IPS-NIHi7 (cell line): Measurements from ENCODE around the gene BMP7.
A peak's percentile ranks its signal among the peaks of the same experiment; 100 is the strongest.

Experiments
- DNase-seq: peaks from one replicate; pipeline ENCODE4 v3.0.0; 2012; ENCODE audit warnings: mixed read lengths; ENCODE audit errors: extremely low spot score

The BMP7 gene

GRCh38 chr20:57266291-57267157 is at the start of gene BMP7:
Gene BMP7, minus strand, starts transcription at chr20:57266641. Its CDS starts 519 bp downstream, at chr20:57266122.
- peak; percentile 63 for DNase-seq

GRCh38 chr20:57315976-57316480 is 49.6 kb upstream of the BMP7 start:
- no peak for DNase-seq

- no peak for DNase-seq
These were observed 48.9 kb upstream of the BMP7 start for GRCh38 chr20:57315083-57315975.

GRCh38 chr20:57313951-57314350 is 47.5 kb upstream of the BMP7 start:
- DNase-seq: no peak

DNA sequence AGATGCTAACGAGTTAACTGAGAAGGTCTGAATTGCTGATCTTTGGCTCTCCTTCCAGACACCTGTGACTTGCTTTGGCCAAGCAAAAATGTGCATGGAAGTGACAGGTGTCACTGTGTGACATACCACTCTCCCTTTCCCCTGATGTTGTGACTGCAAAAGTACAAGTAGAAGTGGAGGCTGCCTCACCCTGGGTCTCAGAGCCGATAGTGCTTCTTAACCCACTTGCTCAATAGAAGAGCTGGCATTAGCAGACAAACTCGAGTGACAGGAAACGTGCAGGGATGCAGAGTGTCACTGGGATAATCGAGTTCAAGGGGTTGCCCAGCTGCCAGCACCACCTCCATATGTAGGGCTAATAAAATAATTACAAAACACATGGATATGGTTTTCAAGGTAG is 46.8 kb upstream of the BMP7 start:
- no peak for DNase-seq

DNA sequence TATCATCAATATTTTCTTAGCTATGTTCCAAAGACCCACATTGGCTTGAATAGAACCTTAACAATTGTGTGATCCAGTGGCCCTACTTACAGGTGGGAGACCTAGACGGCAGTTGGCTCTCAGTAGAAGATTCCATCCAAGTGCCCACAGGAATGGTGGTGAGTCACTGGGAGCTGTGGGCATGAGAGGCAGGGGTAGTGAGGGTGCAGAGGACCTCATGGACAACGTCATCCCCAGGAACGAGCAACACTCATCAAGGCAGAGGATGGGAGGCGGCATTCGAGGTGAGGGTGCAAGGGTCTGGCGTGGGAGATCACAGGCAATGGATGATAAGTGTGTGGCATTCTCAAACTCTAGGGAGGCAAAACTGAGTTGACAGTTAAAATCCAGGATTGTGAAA is 45.7 kb upstream of the BMP7 start:
- no peak for DNase-seq

DNA sequence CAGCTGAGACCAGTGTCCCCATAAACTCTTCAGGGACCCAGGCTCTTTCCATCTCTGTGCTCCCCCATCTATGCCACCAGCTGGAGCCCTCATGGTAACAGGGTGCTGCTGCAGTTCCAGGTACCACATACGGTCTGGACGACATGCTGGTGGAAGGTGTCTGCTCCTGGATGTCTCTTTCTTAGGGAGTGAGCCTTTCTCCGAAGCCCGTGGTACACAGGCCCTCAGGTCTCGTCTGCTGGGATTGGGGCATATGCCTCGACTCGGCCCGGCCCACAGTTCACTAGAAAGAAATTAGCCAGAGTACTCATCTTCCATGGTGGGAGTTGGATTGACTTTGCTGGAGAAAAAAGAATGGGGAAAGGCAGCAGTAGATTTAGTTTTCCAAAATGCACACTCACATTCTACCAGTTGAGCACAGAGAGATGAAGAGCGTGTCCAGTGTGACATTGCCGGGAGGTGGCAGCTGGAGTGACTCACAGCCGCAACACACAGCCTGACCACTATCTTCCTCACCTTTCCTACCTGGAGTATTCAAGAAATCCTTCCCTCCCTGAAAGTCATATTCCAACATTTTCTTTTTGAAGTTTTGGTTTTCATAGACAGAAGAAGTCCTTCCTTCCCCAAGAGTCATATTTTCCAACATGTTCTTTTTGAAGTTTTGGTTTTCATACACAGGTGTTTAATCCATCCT is 44.5 kb upstream of the BMP7 start:
- DNase-seq: no peak

- no peak for DNase-seq
These were observed 43.2 kb upstream of the BMP7 start for GRCh38 chr20:57309544-57310115.

- no peak for DNase-seq
These were observed 42.2 kb upstream of the BMP7 start for GRCh38 chr20:57308451-57309271.

- DNase-seq: no peak
These were observed 40.3 kb upstream of the BMP7 start for GRCh38 chr20:57306747-57307146.

DNA sequence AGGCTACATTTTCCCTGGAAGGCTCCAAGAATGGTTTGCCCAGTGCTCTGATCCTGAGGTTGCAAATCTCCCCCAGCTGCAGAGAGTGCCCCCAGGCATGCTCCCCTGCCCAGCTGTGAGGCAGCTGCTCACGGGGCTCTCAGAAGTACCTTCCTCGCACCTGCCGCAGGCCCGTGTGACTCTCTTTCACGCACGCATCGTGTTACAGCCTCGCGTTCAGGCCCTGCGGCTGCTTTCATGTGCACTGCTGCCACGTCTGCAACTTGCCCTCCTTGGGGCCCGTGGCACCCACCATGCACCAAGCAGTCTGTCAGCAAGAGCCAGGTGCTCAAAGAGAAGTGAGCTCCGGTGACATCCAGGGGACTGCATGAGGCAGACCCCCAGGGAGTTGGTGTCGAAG is 34.6 kb upstream of the BMP7 start:
- DNase-seq: no peak

GRCh38 chr20:57298457-57298856 is 32.0 kb upstream of the BMP7 start:
- DNase-seq: no peak

GRCh38 chr20:57294550-57294949 is 28.1 kb upstream of the BMP7 start:
- DNase-seq: no peak

DNA sequence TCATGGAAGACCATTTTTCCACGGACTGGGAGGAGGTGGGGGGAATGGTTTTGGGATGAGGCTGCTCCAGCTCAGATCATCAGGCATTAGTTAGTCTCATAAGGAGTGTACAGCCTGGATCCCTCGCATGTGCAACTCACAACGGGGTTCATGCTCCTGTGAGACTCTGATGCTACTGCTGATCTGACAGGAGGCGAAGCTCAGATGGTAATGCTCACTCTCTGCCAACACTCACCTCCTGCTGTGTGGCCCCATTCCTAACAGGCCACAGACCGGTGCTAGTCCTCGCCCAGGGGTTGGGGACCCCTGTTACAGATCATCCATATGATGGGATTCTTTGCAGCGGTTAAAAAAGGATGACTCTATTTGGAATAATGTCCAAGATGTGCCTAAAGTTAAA is 27.6 kb upstream of the BMP7 start:
- DNase-seq: no peak

DNA sequence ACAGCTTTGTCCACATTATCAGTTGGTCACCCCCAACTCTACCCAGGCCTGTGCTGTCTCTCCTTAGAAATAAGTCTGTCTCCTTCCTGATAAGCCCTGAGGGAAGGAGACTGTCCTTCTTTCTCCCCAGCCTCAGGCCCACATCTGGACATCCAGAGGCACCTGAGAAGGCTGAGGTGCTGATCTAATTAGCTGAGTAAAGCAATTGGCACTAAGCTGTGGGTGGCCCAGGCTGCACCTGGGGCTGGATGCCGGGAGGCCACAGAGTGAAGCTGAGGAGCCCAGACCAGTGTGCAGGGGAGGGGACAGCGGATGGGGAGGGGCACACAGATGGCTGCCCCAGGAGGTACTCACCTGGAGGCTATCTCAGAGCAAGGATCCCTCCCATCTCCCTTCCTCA is 26.2 kb upstream of the BMP7 start:
- DNase-seq: no peak

DNA sequence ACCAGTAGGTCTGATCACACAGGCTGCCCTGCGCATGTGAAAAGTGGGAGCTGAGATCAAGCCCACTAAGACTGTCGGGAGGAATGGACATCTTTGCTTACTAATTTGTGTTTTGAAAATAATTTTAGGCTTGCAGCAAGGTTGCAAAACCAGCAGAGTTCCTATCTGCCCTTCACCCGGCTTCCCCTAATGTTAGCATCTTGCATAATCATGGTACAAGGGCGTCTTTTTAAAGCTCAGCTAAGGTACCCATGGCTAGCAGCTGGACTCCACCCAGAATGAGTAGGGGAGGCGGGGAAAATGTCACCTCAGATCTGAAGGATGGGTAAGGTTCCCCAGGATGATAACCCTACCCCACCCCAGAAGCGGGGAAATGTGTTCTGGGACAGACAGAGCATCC is 25.3 kb upstream of the BMP7 start:
- no peak for DNase-seq

GRCh38 chr20:57291003-57291402 is 24.6 kb upstream of the BMP7 start:
- peak; percentile 68 for DNase-seq

GRCh38 chr20:57290178-57290484 is 23.7 kb upstream of the BMP7 start:
- no peak for DNase-seq

- no peak for DNase-seq
These were observed 23.1 kb upstream of the BMP7 start for GRCh38 chr20:57289391-57290177.

DNA sequence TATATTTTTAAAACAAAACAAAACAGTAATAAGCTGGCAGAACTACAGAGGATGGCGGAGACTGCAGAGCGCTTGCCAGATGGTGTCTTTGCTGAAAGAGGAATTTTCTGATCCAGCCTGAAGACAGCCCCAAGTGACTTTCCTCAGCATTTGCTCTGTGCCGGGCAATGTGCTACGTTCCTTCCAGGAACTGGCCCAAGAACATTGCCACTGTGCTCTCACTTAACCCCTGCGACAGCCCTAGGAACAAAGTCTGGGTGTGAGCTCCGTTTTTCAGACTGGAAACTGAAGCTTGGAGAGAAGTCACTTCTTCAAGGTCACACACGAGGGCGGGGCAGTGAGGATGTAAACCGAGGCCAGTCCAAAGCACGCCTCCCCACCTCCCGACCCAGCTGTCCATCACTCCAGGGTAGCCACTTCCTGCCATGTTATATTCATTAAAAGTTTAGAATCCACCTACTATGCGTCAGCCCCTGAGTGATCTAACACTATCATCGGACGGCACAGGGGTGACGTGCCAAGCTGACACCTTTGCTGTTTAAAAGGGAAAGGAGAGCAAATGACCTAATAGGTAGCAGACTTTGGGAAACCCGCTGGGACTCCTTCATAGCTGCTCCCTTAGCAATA is 22.3 kb upstream of the BMP7 start:
- no peak for DNase-seq
